Endometrial microvascular endothelial cells (primary cell): ENCODE data around the gene MACROD2. TPM values are rescaled to one million over a fixed set of nuclear protein-coding genes. Genes with fewer than 3 reads are reported as not detected.
"Not testable (repeated sequence)": the region's sequence is repeated elsewhere in the genome, so short reads cannot be mapped to it uniquely, and the experiment has no call there.

Source experiments
- in situ Hi-C: cut with HindIII; loops from 2 replicates; pipeline ENCODE4 v1.10.0; 2017; ENCODE audit warnings: low sequenced_read_pairs, low pct_unique_long_range_greater_than_20kb; ENCODE audit errors: inconsistent ontology term
- total RNA-seq: library from RNA; depleted of rRNA; stranded (reverse); fragments of >200 nt; gene quantifications from one replicate; pipeline ENCODE4 v1.2.3, GENCODE V29; 2015; ENCODE audit errors: inconsistent ontology term

The MACROD2 gene
- total RNA-seq, 1 donor from 2014 or later = not detected

- in situ Hi-C loops = no loop called here
These were observed 1764.3 kb downstream of the MACROD2 start for GRCh38 chr20:15759594-15759993.

DNA sequence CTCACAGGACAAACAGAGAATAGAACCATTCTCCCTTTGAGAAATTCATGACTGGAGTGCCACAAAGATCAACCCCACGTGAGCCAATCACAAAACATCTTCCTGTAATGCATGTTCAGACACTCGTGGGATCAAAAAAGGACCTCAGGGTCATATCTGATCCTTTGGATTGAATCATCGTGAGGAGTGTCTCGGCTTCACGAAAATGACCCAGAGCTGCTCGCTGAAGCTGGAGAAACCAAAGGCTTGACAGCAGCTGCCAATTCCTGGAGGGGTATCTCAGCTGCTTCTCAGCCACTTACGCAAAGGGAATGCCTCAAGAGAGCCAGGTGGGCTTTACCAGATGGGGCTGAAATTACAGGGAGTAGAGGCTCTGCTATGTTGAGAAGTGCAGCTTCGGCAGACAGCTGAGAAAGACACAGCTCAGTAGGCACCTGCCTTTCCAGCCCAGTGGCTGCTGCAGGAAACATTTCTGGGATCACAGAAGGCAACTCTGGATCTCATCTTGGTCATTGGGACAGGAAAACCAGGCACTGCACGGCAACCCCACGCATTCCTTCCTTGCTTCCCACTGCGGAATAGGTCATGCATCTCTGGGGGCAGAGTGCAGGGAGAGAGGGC, 1764.8 kb downstream of the MACROD2 start:
- in situ Hi-C loops = no loop called here

DNA sequence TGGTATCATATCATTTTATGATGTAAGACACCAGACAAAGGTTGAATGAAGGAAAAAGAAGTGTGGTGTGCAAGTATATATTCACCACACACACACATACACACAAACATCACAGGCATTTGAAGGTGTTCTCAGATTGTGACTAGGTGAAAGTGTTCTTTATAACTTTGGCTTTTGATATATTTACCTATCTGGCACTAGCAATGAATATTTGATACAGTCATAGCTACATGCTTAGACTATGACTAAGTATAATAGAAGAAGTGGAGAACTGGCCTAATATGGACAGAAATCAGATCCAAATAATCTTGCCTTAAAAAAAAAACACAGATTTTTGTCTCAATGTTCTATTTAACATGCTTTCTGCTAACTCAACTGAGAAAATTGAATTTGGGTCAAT, 1768.0 kb downstream of the MACROD2 start:
- in situ Hi-C loops = no loop called here

- in situ Hi-C loops = no loop called here
These were observed 1772.3 kb downstream of the MACROD2 start for GRCh38 chr20:15767586-15767985.

- in situ Hi-C loops = no loop called here
These were observed 1772.9 kb downstream of the MACROD2 start for GRCh38 chr20:15767999-15768741.

- in situ Hi-C loops = no loop called here
These were observed 1777.5 kb downstream of the MACROD2 start for GRCh38 chr20:15772826-15773225.

- in situ Hi-C loops = no loop called here
These were observed 1779.6 kb downstream of the MACROD2 start for GRCh38 chr20:15774926-15775325.

GRCh38 chr20:15776770-15777466, 1781.6 kb downstream of the MACROD2 start:
- in situ Hi-C loops = no loop called here

- in situ Hi-C loops = no loop called here
These were observed 1788.7 kb downstream of the MACROD2 start for GRCh38 chr20:15784020-15784419.

GRCh38 chr20:15789079-15789478, 1793.8 kb downstream of the MACROD2 start:
- in situ Hi-C loops = no loop called here

DNA sequence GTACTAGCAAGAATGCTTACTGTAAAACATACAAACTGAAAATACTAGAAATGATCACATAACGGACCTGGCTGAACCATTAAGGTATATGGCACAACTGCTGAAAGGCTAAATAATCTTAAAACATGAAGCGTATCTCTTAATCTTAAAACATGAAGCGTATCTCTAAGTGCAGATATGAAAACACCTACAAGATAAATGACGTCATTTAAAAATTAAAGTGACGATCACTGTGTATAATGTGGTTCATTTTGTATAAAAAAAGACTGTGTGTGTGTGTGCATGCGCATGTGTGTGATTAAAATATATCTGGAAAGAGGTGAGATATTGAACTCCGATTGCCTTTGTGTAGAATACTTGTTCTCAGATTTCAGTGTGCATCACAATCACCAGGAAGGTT, 1797.5 kb downstream of the MACROD2 start:
- in situ Hi-C loops = no loop called here

GRCh38 chr20:15794409-15794808, 1799.1 kb downstream of the MACROD2 start:
- in situ Hi-C loops = no loop called here

DNA sequence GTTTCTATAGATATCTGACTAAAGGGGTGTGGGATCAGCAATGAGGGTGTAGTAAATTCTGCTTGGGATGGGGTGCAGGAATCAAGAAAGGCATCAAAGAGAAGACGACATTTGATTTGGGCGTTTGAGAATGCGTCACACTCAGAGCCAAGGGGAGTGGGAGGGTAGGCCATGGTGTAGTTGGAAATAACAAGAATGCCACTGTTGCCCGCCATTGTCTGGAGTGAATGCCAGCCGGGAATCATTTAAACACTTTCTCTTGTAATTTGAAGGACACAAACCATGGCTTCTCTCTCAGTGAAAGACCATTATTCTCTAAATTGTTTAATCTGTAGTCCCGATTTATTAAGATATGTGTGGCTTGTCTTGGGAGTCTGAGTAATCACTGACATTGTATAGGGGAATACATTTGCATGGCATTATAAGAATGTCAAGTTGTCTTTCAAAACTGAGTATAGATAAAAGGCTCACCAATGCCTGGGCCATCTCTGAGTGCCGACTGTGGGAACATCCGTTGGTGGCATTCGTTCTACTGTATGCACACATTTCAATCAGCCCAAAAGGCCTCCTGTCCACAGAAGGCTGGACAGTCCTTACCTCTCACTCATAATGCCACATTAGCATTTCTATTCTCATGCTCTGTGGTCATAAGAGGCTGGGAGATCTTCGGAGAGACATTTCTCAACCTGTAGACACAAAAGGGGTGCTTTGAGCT, 1800.1 kb downstream of the MACROD2 start:
- in situ Hi-C loops = no loop called here

- in situ Hi-C loops = no loop called here
These were observed 1804.6 kb downstream of the MACROD2 start for GRCh38 chr20:15799871-15800270.

DNA sequence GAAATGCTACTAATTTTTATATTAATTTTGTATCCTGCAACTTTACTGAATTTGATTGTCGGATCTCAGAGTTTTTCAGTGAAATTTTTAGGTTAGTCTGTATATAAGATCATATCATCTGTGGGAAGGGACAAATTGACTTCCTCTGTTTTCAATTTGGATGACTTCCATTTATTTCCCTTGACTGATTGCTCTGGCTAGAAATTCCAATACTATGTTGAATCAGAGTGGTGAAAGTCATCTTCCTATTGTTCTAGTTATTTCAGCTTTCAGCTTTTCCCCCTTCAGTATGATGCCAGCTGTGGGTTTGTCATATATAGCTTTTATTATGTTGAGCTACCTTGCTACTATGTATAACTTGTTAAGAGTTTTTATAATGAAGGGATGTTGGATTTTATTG, 1806.7 kb downstream of the MACROD2 start:
- in situ Hi-C loops = no loop called here

- in situ Hi-C loops = no loop called here
These were observed 1809.8 kb downstream of the MACROD2 start for GRCh38 chr20:15805154-15805553.

- in situ Hi-C loops = no loop called here
These were observed 1810.8 kb downstream of the MACROD2 start for GRCh38 chr20:15806105-15806504.

DNA sequence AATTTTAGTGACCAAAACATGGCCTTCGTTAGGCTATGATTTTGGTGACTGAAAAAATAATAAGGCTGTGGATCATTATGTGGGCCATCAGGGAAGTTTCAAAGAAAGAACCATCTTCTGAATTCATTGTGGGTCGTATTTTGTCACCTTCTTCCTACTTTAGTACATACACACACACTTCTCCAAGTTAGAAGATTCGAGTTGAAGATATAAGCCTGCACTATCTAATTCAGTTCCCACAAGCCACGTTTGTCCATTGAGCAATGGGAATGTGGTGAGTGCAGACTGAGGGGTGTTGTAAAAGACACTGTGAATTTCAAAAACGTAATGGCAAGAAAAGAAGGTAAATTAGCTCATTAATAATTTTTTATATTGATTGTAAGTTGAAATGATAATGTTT, 1812.0 kb downstream of the MACROD2 start:
- in situ Hi-C loops = no loop called here

- in situ Hi-C loops = not testable (repeated sequence)
These were observed 1812.5 kb downstream of the MACROD2 start for GRCh38 chr20:15807771-15808170.
